ENCODE results near the gene FRYL. TPM values are rescaled to one million over a fixed set of nuclear protein-coding genes. Genes with fewer than 3 reads are reported as not detected.

Gene FRYL
- total and polyA plus RNA-seq, 2 donors (not counting 1 experiment from before 2014, with no cell fraction given): 20.3 to 61.4 TPM

DNA sequence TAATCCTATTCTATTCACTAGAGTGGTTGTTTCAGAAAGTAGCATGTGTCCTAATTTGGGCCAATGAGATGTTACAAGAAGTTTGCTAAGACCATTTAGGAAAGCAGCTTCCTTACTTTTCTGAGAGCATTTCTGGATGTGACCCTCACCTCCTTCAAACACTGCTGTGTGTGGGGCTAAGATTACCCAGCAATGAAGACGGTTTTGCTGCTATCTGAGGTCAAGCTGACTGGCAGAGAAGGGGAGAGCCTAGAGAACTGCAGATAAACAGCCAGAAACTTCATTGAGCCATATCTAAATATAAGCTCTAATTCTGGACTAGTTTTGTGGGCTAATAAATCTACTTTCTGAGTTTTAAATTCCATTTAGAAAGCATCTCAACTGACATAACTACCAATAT lies 253.7 kb downstream of the FRYL start:
- no peak for TF ChIP-seq EZH2 (IDR thresholded peaks at IDR 0.05; ENCODE audit: low read length, missing control alignments)
- Histone ChIP-seq H3K27me3 (ENCODE audit: control insufficient read depth, insufficient read depth, low read length) (no peaks in the 10 kb centered on the region), H2AFZ (ENCODE audit: low read length) (no peak overlapping the region), H3K4me3 (replicated peaks in 1 of 4; ENCODE audit: control extremely low read depth in 1 of 4, insufficient read depth in 1 of 4, low read depth in 3 of 4, low read length in 4 of 4) (no peak overlapping the region), H3K36me3 (ENCODE audit: control insufficient read depth, insufficient read depth, low read length) (peaks cover 6% of the 10 kb centered on the region), H3K4me2 (ENCODE audit: extremely low read depth, insufficient read depth, low read length) (no peak overlapping the region), H4K20me1 (ENCODE audit: control insufficient read depth, extremely low read depth, insufficient read depth, low read length) (no peaks in the 10 kb centered on the region), H3K27ac (ENCODE audit: insufficient read depth, low read length) (no peak overlapping the region), H3K79me2 (ENCODE audit: control insufficient read depth, insufficient read depth, low read length) (no peaks in the 10 kb centered on the region), H3K4me1 (ENCODE audit: control insufficient read depth, extremely low read depth, insufficient read depth, low read length) (no peaks in the 10 kb centered on the region), H3K9me3 (ENCODE audit: control insufficient read depth, insufficient read depth, low read depth, low read length) (no peaks in the 10 kb centered on the region), H3K9ac (ENCODE audit: insufficient read depth, low read length) (no peak overlapping the region)
- no peak for DNase-seq (ENCODE audit: low read depth in 2 of 2)

DNA sequence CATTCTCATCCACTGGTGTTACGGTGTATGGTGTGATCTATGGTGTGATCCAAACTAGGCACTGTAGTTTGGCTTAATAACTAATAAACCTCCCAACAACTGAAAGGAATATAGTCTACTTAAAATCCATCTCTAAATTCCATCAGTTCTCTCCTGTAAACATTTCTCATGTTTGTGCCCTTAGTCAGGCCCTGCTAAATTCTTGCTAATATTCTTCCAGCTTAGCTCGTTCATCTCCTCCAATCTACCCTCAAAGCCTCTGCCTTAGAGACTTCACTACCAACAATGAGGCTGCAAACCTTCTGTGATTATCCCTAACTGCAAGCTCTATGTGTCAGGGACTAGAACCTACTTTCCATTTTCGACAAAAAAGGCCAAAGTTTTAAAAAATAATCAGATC lies 261.9 kb downstream of the FRYL start:
- Histone ChIP-seq H3K9ac (ENCODE audit: insufficient read depth, low read length) (no peak overlapping the region), H3K9me3 (ENCODE audit: control insufficient read depth, insufficient read depth, low read depth, low read length) (no peaks in the 10 kb centered on the region), H3K27me3 (ENCODE audit: control insufficient read depth, insufficient read depth, low read length) (no peaks in the 10 kb centered on the region), H3K79me2 (ENCODE audit: control insufficient read depth, insufficient read depth, low read length) (no peaks in the 10 kb centered on the region), H3K4me3 (replicated peaks in 1 of 4; ENCODE audit: control extremely low read depth in 1 of 4, insufficient read depth in 1 of 4, low read depth in 3 of 4, low read length in 4 of 4) (no peak overlapping the region), H3K4me1 (ENCODE audit: control insufficient read depth, extremely low read depth, insufficient read depth, low read length) (no peaks in the 10 kb centered on the region), H4K20me1 (ENCODE audit: control insufficient read depth, extremely low read depth, insufficient read depth, low read length) (no peaks in the 10 kb centered on the region), H2AFZ (ENCODE audit: low read length) (no peak overlapping the region), H3K36me3 (ENCODE audit: control insufficient read depth, insufficient read depth, low read length) (peaks cover 2% of the 10 kb centered on the region), H3K4me2 (ENCODE audit: extremely low read depth, insufficient read depth, low read length) (no peak overlapping the region), H3K27ac (ENCODE audit: insufficient read depth, low read length) (no peak overlapping the region)
- DNase-seq (ENCODE audit: low read depth in 2 of 2): no peak
- TF ChIP-seq EZH2 (IDR thresholded peaks at IDR 0.05; ENCODE audit: low read length, missing control alignments): no peak
- TF ChIP-seq, protein P1, sequence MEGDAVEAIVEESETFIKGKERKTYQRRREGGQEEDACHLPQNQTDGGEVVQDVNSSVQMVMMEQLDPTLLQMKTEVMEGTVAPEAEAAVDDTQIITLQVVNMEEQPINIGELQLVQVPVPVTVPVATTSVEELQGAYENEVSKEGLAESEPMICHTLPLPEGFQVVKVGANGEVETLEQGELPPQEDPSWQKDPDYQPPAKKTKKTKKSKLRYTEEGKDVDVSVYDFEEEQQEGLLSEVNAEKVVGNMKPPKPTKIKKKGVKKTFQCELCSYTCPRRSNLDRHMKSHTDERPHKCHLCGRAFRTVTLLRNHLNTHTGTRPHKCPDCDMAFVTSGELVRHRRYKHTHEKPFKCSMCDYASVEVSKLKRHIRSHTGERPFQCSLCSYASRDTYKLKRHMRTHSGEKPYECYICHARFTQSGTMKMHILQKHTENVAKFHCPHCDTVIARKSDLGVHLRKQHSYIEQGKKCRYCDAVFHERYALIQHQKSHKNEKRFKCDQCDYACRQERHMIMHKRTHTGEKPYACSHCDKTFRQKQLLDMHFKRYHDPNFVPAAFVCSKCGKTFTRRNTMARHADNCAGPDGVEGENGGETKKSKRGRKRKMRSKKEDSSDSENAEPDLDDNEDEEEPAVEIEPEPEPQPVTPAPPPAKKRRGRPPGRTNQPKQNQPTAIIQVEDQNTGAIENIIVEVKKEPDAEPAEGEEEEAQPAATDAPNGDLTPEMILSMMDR (conservative IDR thresholded peaks at IDR 0.05 in 1 of 2, IDR thresholded peaks at IDR 0.05 in 1 of 2; ENCODE audit: low read depth in 1 of 2, low read length in 2 of 2): no peak

DNA sequence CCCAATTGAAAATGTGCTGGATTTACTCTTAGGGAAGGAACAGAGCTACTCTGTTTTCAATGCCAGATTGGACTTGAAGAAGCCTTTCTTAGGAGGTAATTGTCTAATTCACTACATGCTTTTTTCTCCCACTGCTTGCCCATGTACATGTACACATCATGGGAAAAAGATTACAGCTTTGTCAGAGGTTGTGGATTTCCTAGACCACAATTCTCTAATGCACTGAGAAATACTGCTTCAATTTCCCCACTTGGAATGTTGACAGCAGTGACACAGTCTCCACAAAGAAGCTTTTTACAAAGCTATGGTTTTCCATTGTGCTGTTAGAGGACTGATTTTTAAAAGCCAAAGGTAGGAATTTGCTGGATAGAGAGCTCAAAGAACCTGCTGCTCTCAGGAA lies 270.5 kb downstream of the FRYL start:
- peaks cover 1% of the 10 kb centered on the region for H3K36me3 ChIP-seq (ENCODE audit: control insufficient read depth, insufficient read depth, low read length)
- no peaks in the 10 kb centered on the region for H4K20me1 ChIP-seq (ENCODE audit: control insufficient read depth, extremely low read depth, insufficient read depth, low read length)
- H2AFZ ChIP-seq (ENCODE audit: low read length): no peak overlapping the region
- H3K4me3 ChIP-seq (replicated peaks in 1 of 4; ENCODE audit: control extremely low read depth in 1 of 4, insufficient read depth in 1 of 4, low read depth in 3 of 4, low read length in 4 of 4): no peak overlapping the region
- DNase-seq (ENCODE audit: low read depth in 2 of 2): peak in 1 of 2 donors; percentile 47
- H3K9me3 ChIP-seq (ENCODE audit: control insufficient read depth, insufficient read depth, low read depth, low read length): no peaks in the 10 kb centered on the region
- H3K4me1 ChIP-seq (ENCODE audit: control insufficient read depth, extremely low read depth, insufficient read depth, low read length): no peaks in the 10 kb centered on the region
- no peak overlapping the region for H3K4me2 ChIP-seq (ENCODE audit: extremely low read depth, insufficient read depth, low read length)
- no peak overlapping the region for H3K9ac ChIP-seq (ENCODE audit: insufficient read depth, low read length)
- H3K79me2 ChIP-seq (ENCODE audit: control insufficient read depth, insufficient read depth, low read length): no peaks in the 10 kb centered on the region
- H3K27ac ChIP-seq (ENCODE audit: insufficient read depth, low read length): no peak overlapping the region
- no peak for TF ChIP-seq EZH2 (IDR thresholded peaks at IDR 0.05; ENCODE audit: low read length, missing control alignments)
- TF ChIP-seq, protein P1 (conservative IDR thresholded peaks at IDR 0.05 in 1 of 2, IDR thresholded peaks at IDR 0.05 in 1 of 2; ENCODE audit: low read depth in 1 of 2, low read length in 2 of 2): no peak
- H3K27me3 ChIP-seq (ENCODE audit: control insufficient read depth, insufficient read depth, low read length): no peaks in the 10 kb centered on the region

Data from fibroblast of lung (primary cell).